H9 (cell line): ENCODE measurements around the gene NSF. TPM values are rescaled to one million over a fixed set of nuclear protein-coding genes. Genes with fewer than 3 reads are reported as not detected.

ENCODE experiments used
- DNase-seq: peaks from one replicate; pipeline ENCODE4 v3.0.0-alpha.2; 2017
- H2AFZ ChIP-seq: one replicate; pipeline ENCODE4 v1.6.1; 2013; ENCODE audit warnings: mild to moderate bottlenecking, low read length, control low read depth, moderate library complexity
- H2AK5ac ChIP-seq: 2 replicates; pipeline ENCODE4 v1.6.1; 2013; ENCODE audit warnings: low read length, control low read depth, mixed read lengths; ENCODE audit not compliant: insufficient read length
- H2BK120ac ChIP-seq: one replicate; pipeline ENCODE4 v1.6.1; 2013; ENCODE audit warnings: low read depth, mild to moderate bottlenecking, low read length, control low read depth, inconsistent platforms; ENCODE audit not compliant: poor library complexity, severe bottlenecking
- H2BK12ac ChIP-seq: 2 replicates; pipeline ENCODE4 v1.6.1; 2013; ENCODE audit warnings: low read length, control low read depth, mixed read lengths, low read depth; ENCODE audit not compliant: insufficient read length
- H2BK15ac ChIP-seq: 2 replicates; pipeline ENCODE4 v1.6.1; 2013; ENCODE audit warnings: low read depth, low read length, control low read depth
- H2BK20ac ChIP-seq: one replicate; pipeline ENCODE4 v1.6.1; 2013; ENCODE audit warnings: low read depth, mild to moderate bottlenecking, low read length, control low read depth, inconsistent platforms; ENCODE audit not compliant: poor library complexity, severe bottlenecking
- H2BK5ac ChIP-seq: 2 replicates; pipeline ENCODE4 v1.6.1; 2013; ENCODE audit warnings: low read length, control low read depth, mixed read lengths; ENCODE audit not compliant: insufficient read length
- H3K14ac ChIP-seq: 2 replicates; pipeline ENCODE4 v1.6.1; 2013; ENCODE audit warnings: low read length, control low read depth; ENCODE audit not compliant: insufficient read depth
- H3K18ac ChIP-seq: 2 replicates; pipeline ENCODE4 v1.6.1; 2013; ENCODE audit warnings: low read depth, mild to moderate bottlenecking, mixed read lengths, low read length, control low read depth; ENCODE audit not compliant: insufficient read length
- H3K23ac ChIP-seq: 2 replicates; pipeline ENCODE4 v1.6.1; 2013; ENCODE audit warnings: low read length, control low read depth, mixed read lengths, low read depth; ENCODE audit not compliant: insufficient read length
- H3K23me2 ChIP-seq: 2 replicates; pipeline ENCODE4 v1.6.1; 2013; ENCODE audit warnings: low read depth, mild to moderate bottlenecking, mixed read lengths, low read length, control low read depth; ENCODE audit not compliant: insufficient read length, poor library complexity, severe bottlenecking
- H3K27ac ChIP-seq: 2 replicates; pipeline ENCODE4 v1.5.1; 2013; ENCODE audit warnings: low read length, control low read depth, mixed read lengths, low read depth; ENCODE audit not compliant: insufficient read length
- H3K27me3 ChIP-seq: 2 replicates; pipeline ENCODE4 v1.6.1; 2013; ENCODE audit warnings: low read length, control low read depth, inconsistent platforms; ENCODE audit not compliant: insufficient read depth
- H3K4ac ChIP-seq: 2 replicates; pipeline ENCODE4 v1.6.1; 2013; ENCODE audit warnings: low read depth, mild to moderate bottlenecking, control low read depth, inconsistent platforms, low read length, moderate library complexity
- H3K4me1 ChIP-seq: 2 replicates; pipeline ENCODE4 v1.6.1; 2013; ENCODE audit warnings: low read length, control low read depth, inconsistent platforms; ENCODE audit not compliant: insufficient read depth
- H3K4me2 ChIP-seq: 2 replicates; pipeline ENCODE4 v1.6.1; 2013; ENCODE audit warnings: low read length, control low read depth, mixed read lengths; ENCODE audit not compliant: insufficient read length, insufficient read depth
- H3K56ac ChIP-seq: 2 replicates; pipeline ENCODE4 v1.6.1; 2013; ENCODE audit warnings: low read depth, mild to moderate bottlenecking, mixed read lengths, low read length, control low read depth; ENCODE audit not compliant: insufficient read length
- H3K79me1 ChIP-seq: 2 replicates; pipeline ENCODE4 v1.6.1; 2013; ENCODE audit warnings: low read depth, mild to moderate bottlenecking, moderate library complexity, low read length, control low read depth, inconsistent platforms; ENCODE audit not compliant: insufficient read depth, poor library complexity, severe bottlenecking
- H3K79me2 ChIP-seq: 2 replicates; pipeline ENCODE4 v1.6.1; 2013; ENCODE audit warnings: low read length, control low read depth, inconsistent platforms; ENCODE audit not compliant: insufficient read depth
- H3K9ac ChIP-seq: 2 replicates; pipeline ENCODE4 v1.6.1; 2013; ENCODE audit warnings: low read length, control low read depth, mixed read lengths; ENCODE audit not compliant: insufficient read length; ENCODE audit errors: extremely low read depth
- H3K9me3 ChIP-seq: one replicate; pipeline ENCODE4 v1.6.1; 2013; ENCODE audit warnings: low read depth, low read length, inconsistent platforms; ENCODE audit not compliant: control insufficient read depth
- H3T11ph ChIP-seq: one replicate; pipeline ENCODE4 v1.6.1; 2013; ENCODE audit warnings: mild to moderate bottlenecking, low read length, control low read depth, inconsistent platforms
- H4K20me1 ChIP-seq: one replicate; pipeline ENCODE4 v1.6.1; 2013; ENCODE audit not compliant: control insufficient read depth, insufficient read length, insufficient read depth
- H4K5ac ChIP-seq: 2 replicates; pipeline ENCODE4 v1.6.1; 2013; ENCODE audit warnings: low read depth, mild to moderate bottlenecking, mixed read lengths, low read length, control low read depth; ENCODE audit not compliant: insufficient read length
- H4K8ac ChIP-seq: replicated peaks from 2 replicates; pipeline ENCODE4 v1.6.1; 2013; ENCODE audit warnings: low read length, control low read depth, mixed read lengths, low read depth; ENCODE audit not compliant: insufficient read length
- H4K91ac ChIP-seq: 2 replicates; pipeline ENCODE4 v1.6.1; 2013; ENCODE audit warnings: low read depth, mild to moderate bottlenecking, moderate library complexity, mixed read lengths, low read length, control low read depth; ENCODE audit not compliant: insufficient read length
- H3K27ac Mint-ChIP-seq, 3 experiments: 2 replicates in 2 of 3; 3 replicates in 1 of 3; pipeline ENCODE4 v1.8.0; 2020 to 2021; ENCODE audit warnings: mixed read lengths in 3 of 3, mild to moderate bottlenecking in 1 of 3, moderate library complexity in 1 of 3
- H3K27me3 Mint-ChIP-seq: 2 replicates; pipeline ENCODE4 v1.8.0; 2021; ENCODE audit warnings: low read depth, mild to moderate bottlenecking, moderate library complexity, mixed read lengths
- H3K36me3 Mint-ChIP-seq, 3 experiments: 2 replicates in 2 of 3; 3 replicates in 1 of 3; pipeline ENCODE4 v1.8.0; 2020 to 2021; ENCODE audit warnings: low read depth in 3 of 3, mixed read lengths in 3 of 3; ENCODE audit not compliant: insufficient read depth in 1 of 3
- H3K4me1 Mint-ChIP-seq, 2 experiments: 2 replicates each; pipeline ENCODE4 v1.8.0; 2020; ENCODE audit warnings: mixed read lengths in 2 of 2
- H3K4me3 Mint-ChIP-seq, 2 experiments: 2 replicates in 1 of 2; 3 replicates in 1 of 2; pipeline ENCODE4 v1.8.0; 2020 to 2021; ENCODE audit warnings: mild to moderate bottlenecking in 2 of 2, mixed read lengths in 2 of 2, moderate library complexity in 1 of 2
- H3K9me3 Mint-ChIP-seq, 2 experiments: 2 replicates in 1 of 2; 3 replicates in 1 of 2; pipeline ENCODE4 v1.8.0; 2020; ENCODE audit warnings: mild to moderate bottlenecking in 2 of 2, mixed read lengths in 2 of 2, moderate library complexity in 1 of 2
- CTCF ChIP-seq: fragments of 200-600 bp; sonication (generic); conservative IDR thresholded peaks from 3 replicates; pipeline ENCODE4 v1.8.0; 2021; ENCODE audit warnings: antibody characterized with exemption, mild to moderate bottlenecking
- WGBS: extraction: QIAGEN DNeasy Blood & Tissue Kit; methylation state at CpG from one replicate; pipeline ENCODE4 v1.1.7; 2013; ENCODE audit warnings: missing lambda C conversion rate, low lambda C conversion rate, mixed read lengths; ENCODE audit not compliant: insufficient read length; ENCODE audit errors: extremely low coverage; 5-methylcytosine and 5-hydroxymethylcytosine counted together
- total RNA-seq: library from RNA; stranded (reverse); gene quantifications from 2 replicates; pipeline ENCODE4 v1.2.1, GENCODE V29; 2021

Gene NSF
- total RNA-seq, 1 experiment from 2014 or later = 36.4 TPM

GRCh38 chr17:46769531-46770438, 179.3 kb downstream of the NSF start:
- H3K36me3 Mint-ChIP-seq = peaks cover 0 to 42% (median 5%) of the 10 kb centered on the region in 3 experiments; a peak in 4 of 7 replicates
- H2BK12ac ChIP-seq = no peak overlapping the region
- no peak overlapping the region for H4K8ac ChIP-seq
- no CpG with 5 or more reads among the region's 56 CpGs for WGBS
- no peak overlapping the region for H3K18ac ChIP-seq
- H3K79me2 ChIP-seq = no peaks in the 10 kb centered on the region
- H2BK120ac ChIP-seq = no peak overlapping the region
- peaks cover 9% of the 10 kb centered on the region for H3K23me2 ChIP-seq
- H3K14ac ChIP-seq = no peak overlapping the region
- H3K27ac ChIP-seq = no peak overlapping the region
- no peak overlapping the region for H4K91ac ChIP-seq
- H2BK5ac ChIP-seq = no peak overlapping the region
- no peak for TF ChIP-seq CTCF
- H3K9ac ChIP-seq = no peak overlapping the region
- no peaks in the 10 kb centered on the region for H3K9me3 ChIP-seq
- H2AK5ac ChIP-seq = no peak overlapping the region
- H3T11ph ChIP-seq = no peak overlapping the region
- no peak overlapping the region for H3K4ac ChIP-seq
- H3K27ac Mint-ChIP-seq = no peak overlapping the region
- peak overlapping the region in 1 of 2 experiments; percentile 75; a peak in 2 of 5 replicates for H3K4me3 Mint-ChIP-seq
- H2BK15ac ChIP-seq = no peak overlapping the region
- no peak overlapping the region for H2BK20ac ChIP-seq
- H3K4me1 Mint-ChIP-seq = peaks cover 35 to 43% of the 10 kb centered on the region in 2 experiments
- no peak overlapping the region for H3K4me2 ChIP-seq
- no peak overlapping the region for H3K23ac ChIP-seq
- H3K56ac ChIP-seq = no peak overlapping the region
- peaks cover 24% of the 10 kb centered on the region; the same call in 1 of the 2 replicates for H3K27me3 ChIP-seq
- no peak overlapping the region for H2AFZ ChIP-seq
- peak; percentile 43 for DNase-seq
- no peaks in the 10 kb centered on the region; a peak in 1 of 5 replicates for H3K9me3 Mint-ChIP-seq
- H3K79me1 ChIP-seq = no peaks in the 10 kb centered on the region
- H4K20me1 ChIP-seq = no peaks in the 10 kb centered on the region
- H3K4me1 ChIP-seq = peaks cover 3% of the 10 kb centered on the region; the same call in 1 of the 2 replicates
- no peak overlapping the region for H4K5ac ChIP-seq
- peaks cover 53% of the 10 kb centered on the region for H3K27me3 Mint-ChIP-seq
